Activated T-cell treated with anti-CD3 and anti-CD28 coated beads, Interleukin-2, amount 50 U/mL, for 1 hour (primary cell): ENCODE data around the gene COL4A2.

Source experiments
- DNase-seq: peaks from one replicate; pipeline ENCODE4 v3.0.0-alpha.2; 2020

The COL4A2 gene

DNA sequence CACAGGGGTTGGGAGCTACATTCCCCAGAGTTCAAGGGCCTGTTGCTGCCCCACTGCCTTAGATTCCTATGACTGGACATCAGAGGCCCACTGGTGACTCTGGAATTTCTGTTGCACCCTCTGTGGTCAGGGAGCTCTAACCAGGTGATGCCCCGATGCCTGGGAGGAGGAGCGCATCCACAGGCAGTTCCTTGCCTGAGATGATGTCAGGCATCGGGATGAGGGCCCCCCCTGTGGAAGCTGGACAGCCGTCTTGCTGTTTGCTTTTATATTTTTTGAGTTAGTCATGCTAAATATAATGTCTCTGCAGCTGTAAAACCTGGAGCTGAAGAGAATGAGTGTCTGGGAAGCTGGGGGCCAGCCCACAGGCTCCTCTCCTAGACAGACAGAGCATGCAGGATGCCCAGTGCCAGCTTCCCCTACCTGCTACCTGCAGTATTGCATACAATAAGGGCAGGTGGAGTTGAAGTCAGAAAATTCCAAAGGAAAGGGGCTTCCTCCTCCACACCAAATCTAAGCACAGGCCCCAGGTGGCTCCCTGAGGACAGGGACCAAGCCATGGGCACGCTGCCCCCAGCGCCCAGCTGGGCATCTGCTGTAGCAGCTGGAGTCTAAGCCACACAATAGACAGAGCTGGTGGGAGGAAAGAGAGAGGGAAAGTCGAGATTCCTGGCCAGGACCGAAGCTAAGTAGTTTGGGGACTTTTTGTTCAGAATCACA is 16.2 kb downstream of the COL4A2 start:
- DNase-seq: no peak

GRCh38 chr13:110324026-110324749 is 17.1 kb downstream of the COL4A2 start:
- DNase-seq: no peak

DNA sequence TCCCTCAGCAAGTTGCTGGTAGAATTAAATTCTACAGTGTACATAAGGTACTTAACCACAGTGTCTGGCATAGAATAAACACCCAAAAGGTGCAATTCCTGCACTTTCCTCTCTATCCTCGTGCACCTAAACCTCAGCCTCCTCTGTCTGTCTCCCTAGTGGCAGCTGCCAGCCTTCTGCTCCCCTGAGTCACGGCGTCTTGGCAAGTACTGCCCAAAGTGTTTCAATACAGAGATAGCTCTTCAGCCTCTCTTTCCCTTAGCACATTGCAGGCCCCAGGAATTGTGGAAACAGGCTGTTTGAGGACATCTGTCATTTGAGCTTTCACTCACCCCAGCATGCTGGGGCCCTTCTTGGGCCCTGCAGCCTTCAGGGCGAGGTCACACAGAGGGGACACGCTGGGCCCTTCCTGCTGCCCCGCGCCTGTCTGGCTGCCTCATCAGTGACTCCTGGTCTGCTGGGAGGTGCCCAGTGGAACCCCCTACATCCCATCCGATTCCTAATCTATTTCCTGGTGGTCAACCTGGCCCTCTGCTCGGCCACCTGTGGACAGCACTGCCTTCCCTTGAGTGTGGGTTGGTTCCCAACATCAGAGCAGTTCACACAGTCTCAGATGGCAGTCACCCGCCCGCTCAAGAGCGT is 19.3 kb downstream of the COL4A2 start:
- no peak for DNase-seq

DNA sequence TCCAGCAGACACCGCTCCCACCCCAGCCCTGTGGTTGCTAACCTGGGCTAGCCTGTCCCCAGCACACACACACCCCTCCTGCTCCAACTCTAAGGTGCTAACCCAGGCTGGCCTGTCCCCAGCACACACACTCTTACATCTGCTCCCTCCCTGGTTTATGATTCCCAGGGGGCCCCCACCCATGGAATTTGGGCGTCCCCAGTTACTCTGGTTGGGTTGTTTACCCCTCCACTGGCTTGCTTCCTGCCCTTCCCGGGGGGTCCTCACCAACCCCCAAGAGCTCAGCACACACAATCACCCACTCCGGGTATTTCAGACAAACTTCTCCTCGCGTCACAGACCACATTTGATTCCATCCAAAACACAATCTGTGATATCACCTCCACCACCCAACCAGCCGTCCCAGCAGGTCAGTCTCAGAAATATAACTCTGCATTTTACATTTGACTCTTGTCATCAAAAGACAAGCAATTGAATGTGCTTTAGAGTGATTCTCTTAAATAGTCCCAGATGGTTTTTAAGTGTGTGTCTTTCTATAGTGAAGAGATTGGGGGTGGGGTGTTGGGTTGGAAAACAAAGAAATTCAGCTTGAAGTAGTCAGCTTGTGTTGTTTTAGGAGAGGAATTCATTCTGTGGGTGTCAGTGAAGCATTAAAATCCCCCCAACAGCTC is 20.1 kb downstream of the COL4A2 start:
- DNase-seq: no peak

DNA sequence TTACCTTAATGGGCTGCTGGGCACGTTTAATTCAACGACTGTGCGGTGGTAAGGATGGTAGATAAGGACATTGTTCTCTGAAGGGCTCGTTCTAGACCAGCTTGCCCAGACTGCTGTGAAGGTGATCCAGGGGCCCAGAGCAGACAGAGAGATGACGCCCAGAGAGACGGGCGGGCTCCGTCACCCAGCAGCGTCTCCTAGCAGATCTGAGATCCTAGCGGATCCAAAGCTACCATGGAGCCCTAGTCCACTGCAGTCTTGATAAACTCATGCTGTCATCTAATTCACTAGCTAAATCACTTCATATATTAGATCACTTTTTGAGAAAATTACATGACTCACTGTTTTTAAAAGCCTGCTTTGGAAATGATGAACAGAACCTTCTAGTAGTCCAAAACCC is 21.5 kb downstream of the COL4A2 start:
- DNase-seq: no peak

- no peak for DNase-seq
Observed at GRCh38 chr13:110329258-110329657, 22.2 kb downstream of the COL4A2 start.

GRCh38 chr13:110329798-110330461 is 22.8 kb downstream of the COL4A2 start:
- DNase-seq: no peak

GRCh38 chr13:110330491-110331011 is 23.5 kb downstream of the COL4A2 start:
- DNase-seq: no peak

DNA sequence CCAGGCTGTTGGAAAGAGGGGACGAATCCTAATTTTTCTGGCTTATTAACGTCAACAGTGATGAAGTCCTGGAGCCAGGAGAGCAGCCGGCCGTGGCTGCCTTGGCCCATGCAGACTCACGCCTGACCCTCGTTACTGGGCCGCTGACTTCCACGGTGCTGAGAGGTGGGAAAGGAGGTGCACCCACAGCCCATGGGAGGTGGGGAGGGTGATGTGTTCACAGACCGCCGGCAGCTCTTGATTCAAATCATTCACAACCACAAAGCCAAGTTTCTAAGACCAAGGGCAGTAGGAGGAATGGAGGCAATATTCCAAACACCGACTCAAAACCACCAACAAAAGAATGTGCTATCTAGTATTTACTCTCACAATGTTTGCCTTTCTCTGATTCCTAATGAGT is 24.3 kb downstream of the COL4A2 start:
- DNase-seq: no peak

DNA sequence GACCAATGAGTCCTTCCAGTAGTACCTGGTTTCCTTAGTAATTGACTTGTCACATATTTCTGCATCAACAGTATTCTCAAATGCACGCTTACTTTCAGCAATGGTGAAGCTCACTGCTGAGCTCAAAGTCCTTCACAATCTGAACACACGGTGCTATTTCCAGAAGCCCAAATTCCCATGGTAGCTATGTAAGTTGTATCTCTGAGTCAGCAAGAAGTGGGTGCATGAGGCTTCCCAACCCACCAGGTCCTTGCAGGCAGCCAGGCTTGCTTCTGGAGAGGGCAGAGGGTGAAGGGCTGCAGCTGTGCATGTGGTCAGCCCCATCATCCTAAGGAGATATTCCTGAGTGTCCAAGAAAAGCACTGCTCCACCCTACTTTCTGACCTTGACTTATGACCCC is 25.7 kb downstream of the COL4A2 start:
- DNase-seq: no peak

DNA sequence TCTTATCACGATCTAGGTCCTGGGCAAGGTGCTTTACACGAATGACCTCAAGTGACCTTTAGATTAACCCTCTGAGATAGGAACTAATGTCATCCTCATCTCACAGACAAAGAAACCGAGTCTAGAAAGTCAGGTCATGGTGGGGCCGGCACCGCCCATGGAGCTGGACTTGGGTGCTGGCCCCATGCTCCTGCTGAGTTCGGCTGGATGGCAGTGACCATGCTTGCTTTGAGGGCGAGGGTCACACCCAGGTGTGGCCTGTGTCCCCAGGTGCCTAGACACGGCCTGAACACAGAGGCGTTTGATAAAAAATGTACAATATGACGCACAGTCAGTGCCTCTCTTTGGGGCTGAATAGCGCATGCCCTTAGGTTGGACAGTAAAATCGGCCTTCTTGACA is 26.8 kb downstream of the COL4A2 start:
- DNase-seq: no peak

DNA sequence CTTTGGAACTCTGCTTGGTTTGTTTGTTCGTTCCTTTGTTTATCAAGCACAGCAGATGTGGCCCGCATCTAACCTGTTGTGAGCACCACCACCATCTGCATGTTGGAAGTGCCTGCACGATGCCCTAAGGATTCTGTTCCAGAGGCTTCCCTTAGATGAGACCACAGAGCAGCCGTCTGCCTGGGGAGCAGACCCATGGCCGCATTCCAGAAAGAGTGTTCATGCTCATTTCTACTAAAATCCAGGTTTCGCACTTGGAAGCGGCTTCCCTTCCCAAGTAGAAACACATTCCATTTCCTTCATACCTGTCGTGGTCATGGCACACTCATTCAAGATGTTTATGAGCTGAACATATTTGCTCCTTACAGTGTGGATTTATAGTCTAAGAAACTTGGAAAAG is 27.2 kb downstream of the COL4A2 start:
- DNase-seq: no peak

DNA sequence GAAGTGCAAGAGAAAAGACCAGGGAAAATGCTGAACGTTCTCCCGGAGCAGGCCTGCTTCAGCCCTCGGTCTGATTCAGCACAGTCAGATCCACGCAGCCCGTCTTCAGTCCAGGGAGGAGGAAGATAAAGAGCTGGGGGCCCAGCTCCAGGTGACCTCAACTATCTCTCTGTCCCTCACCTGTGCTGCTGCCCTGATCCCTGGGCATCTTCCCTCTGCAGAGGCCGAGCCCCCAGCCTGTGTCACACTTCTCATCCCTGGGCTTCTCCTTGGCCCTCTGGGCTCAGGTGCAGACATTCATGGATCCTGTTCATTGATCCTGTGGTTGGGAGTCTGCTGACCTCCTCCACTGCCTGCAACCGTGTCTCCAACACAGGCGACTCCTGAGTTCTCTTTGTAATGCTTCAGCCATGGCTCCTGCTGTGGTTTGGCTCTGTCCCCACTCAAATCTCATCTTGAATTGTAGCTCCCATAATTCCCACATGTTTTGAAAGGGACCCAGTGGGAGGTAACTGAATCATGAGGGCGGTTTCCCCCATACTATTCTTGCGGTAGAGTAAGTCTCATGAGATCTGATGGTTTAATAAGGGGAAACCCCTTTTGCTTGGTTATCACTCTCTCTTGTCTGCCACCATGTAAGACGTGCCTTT is 27.9 kb downstream of the COL4A2 start:
- DNase-seq: no peak

DNA sequence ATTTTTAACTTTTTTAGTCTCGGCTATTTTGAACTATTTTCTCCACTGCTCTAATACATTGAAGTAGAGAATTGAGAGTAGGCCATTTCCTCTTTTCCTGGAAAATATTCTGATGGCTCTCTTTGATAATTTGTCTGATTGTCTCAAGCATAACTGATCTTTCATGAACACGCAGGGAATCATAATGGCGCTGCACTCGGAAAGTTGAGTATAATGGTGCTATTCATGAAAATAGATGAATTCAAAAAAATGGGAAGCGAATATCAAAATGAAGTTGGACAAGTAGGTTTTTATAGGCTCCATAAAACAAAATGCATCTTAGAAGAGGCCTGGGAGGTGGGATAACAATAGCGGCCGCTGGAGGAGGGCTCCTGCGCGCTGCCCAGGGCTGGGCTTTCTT is 29.0 kb downstream of the COL4A2 start:
- DNase-seq: no peak

DNA sequence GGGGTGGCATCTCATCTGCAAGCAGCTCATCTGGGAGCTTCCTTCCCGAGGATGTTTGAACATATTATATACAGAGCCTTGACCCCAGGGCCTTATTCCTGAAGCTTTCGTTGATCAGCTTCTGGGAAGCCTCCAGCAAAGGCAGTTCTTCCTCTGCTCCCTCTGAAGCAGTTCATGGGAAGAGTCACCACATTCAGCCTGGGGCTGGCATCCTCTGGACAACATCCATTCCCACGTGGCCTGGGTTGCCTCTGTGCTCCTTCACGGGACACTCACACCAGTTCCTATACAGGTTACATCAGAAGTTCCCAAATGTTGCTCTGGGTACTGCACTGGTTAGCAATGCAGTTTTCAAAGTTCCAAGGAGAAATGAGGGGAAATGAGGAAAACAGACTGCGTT is 29.6 kb downstream of the COL4A2 start:
- no peak for DNase-seq

GRCh38 chr13:110337247-110337646 is 30.2 kb downstream of the COL4A2 start:
- DNase-seq: no peak

GRCh38 chr13:110338441-110339101 is 31.5 kb downstream of the COL4A2 start:
- no peak for DNase-seq

GRCh38 chr13:110339263-110339662 is 32.2 kb downstream of the COL4A2 start:
- DNase-seq: no peak

- no peak for DNase-seq
Observed at GRCh38 chr13:110339975-110340550, 33.0 kb downstream of the COL4A2 start.

DNA sequence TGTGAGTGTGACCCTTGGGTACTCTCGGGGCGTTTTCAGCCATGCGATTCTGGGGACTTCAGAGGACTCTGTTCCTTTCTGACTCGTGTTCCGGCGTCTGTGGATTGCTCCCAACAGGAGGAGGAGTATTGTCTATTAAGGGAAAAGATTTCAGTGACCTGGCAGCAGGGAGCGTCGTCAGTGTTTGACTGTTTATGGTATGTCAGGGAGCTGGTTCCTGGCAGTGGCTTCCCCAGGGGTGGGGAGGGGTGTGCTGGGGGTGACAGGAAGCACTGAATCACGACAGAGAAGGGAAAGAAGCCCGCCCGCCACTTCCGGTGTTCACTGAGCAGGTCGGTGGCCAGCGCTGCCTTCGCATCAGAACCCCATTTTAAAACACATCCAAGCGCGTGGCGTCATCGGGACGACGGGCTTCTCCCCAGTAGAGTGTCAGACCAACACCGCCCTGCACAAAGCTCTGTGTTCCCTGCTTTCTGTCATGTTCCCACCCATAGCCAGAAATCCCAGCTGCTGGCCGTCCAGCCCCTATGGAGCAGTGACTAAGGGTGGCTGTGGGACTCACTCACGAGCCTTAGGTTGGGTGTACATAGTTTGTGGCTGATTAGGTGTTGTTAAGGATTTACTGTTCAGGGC is 33.8 kb downstream of the COL4A2 start:
- DNase-seq: peak; percentile 46
